Umbilical cord (tissue), 2 donors: ENCODE data around the gene MEGF6. TPM values are rescaled to one million over a fixed set of nuclear protein-coding genes. Genes with fewer than 3 reads are reported as not detected.

Source experiments
- DNase-seq: peaks from one replicate; pipeline ENCODE4 v3.0.0-alpha.2; 2015; ENCODE audit warnings: low spot score
- total RNA-seq: library from RNA; depleted of rRNA; stranded (reverse); fragments of >200 nt; gene quantifications from one replicate; pipeline ENCODE4 v1.2.3, GENCODE V29; 2014; ENCODE audit warnings: low replicate concordance; ENCODE audit not compliant: insufficient read depth

Gene MEGF6
- total RNA-seq, 1 donor from 2014 or later: 45.3 TPM

GRCh38 chr1:3459051-3459908, 152.0 kb downstream of the MEGF6 start:
- no peak for DNase-seq

DNA sequence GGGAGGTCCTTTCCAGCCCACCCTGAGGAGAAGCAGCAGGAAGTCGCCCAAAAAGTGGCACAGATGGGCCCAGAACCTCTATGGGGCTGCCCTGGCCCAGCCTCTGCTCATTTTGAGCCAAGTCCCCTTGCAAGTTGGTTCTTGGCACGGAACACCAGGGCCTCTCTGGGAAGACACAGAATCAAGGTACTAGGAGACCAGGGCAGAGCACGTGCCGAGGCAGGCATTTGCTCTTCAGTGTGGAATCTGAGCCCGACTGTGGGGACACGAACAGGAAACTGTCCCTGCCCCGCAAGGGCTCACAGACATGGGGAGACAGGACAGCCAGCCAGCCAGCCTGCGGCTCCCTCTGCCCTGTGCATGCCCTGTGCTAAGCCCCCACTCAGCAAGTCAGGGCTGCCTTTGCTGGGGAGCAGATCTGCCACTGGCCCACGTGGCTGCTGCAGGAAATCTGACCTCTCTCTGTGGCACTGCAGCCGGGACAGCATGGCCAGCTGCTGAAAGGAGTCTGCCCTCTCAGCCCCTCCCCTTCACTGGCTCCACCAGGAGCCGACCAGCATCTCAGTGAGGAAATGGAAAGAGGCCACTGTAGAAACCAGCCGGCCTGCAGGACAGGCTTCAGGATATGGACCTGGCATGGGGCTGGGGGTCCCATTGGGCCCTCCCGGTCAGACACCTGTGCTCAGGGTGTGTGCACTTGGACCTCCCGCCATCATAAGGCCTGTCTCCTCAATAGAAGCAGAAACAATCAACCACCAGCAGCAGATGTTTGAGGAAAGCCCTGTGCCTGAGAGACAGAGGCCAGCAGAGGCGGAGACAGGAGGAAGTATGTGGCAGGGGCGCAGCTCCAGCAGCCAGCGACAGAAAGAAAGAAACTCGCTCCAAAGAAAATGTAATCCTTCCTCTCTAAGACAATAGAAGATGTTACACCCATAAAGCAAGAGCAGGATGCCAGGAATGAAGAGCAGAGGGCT, 153.1 kb downstream of the MEGF6 start:
- DNase-seq: no peak

DNA sequence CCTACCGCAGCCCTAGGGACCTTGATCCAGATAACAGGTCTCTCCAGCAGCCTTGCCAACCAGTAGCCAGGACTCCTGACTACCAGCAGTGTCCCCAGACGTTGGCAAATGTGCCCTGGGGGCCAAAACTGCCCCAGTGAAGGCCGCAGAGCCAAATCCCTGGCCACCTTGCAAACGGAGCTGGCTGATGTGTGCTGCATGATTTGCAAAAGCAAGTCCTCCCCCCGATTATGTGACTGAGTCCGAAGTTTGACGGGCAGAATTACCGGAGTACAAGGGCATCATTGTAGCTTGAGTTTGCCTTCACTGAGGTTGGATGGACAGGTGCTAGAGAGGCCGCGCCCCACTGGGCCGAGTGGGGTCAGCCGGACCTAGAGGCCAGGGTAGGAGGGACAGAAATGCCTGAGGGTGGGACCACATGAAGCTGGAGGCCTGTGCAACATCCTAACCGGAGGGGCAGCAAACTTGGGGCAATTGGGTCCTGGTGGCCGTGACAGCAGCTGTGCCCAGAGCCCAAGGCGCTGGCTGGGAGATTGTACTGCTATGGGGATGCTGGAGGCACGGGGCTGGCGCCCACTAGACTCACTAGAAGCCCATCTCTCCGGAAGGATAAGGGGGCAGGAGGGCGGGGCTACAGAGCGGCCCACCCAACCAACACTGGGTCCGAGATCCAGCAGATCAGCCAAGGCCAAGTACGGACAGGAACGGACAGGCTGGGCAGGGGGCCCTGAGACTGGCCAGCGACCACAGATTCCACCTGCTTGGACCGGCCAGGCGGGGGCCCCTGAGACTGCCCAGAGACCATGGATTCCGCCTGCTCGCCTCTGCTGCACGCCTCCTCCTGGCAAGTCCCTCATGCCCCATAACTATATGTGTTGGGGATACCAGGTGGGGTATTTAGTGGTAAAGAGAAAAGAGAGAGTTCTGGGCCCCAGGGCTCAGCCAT, 154.1 kb downstream of the MEGF6 start:
- no peak for DNase-seq

- no peak for DNase-seq
These were observed 154.8 kb downstream of the MEGF6 start for GRCh38 chr1:3456449-3456963.

DNA sequence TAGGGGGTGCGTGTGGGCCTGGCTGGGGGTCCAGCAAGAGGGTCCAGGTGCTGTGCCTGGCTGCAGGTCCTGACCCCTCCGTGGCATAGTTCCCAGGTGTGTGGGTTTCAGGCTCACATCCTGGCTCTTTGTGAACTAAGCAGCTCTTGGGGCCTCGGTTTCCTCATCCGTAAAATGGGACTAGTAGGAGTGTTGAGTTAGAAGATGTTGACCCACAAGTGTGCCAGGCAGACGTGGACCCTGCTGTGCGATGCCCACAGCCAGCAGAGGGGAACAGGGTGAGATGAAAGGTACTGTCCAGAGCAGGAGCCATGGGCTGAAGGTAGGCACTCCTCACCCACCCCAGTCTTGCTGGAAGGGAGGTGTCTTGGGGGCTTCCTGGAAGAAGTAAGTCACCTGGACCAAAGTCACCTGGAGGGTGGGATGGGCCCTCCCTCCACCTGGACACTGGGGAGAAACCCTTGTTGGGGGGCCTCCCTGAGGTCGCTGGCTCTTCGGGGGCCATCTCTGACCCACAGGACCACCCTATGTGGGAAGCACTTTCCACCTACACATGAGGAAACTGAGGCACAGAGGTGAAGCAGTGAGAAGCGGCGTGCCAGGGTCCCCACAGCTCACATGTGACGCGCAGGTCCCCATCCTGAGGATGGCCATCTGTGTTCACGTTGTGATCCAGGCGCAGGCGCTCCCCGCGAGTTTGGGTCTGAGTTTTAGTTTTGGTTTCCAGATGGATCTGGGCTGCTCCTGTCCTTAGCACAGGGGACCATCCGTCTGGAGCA, 155.4 kb downstream of the MEGF6 start:
- DNase-seq: no peak

- DNase-seq: no peak
These were observed 156.3 kb downstream of the MEGF6 start for GRCh38 chr1:3454811-3455618.

- peak; percentile 26 for DNase-seq
These were observed 157.2 kb downstream of the MEGF6 start, which contains the start of gene ARHGEF16 for GRCh38 chr1:3453891-3454810. Gene ARHGEF16, plus strand, starts transcription at chr1:3454665. Its CDS starts 8,420 bp downstream, at chr1:3463085.

- DNase-seq: peak; percentile 53
These were observed 158.0 kb downstream of the MEGF6 start for GRCh38 chr1:3453203-3453761.

GRCh38 chr1:3452866-3453175, 158.5 kb downstream of the MEGF6 start:
- DNase-seq: no peak

GRCh38 chr1:3451994-3452865, 159.1 kb downstream of the MEGF6 start:
- DNase-seq: no peak

DNA sequence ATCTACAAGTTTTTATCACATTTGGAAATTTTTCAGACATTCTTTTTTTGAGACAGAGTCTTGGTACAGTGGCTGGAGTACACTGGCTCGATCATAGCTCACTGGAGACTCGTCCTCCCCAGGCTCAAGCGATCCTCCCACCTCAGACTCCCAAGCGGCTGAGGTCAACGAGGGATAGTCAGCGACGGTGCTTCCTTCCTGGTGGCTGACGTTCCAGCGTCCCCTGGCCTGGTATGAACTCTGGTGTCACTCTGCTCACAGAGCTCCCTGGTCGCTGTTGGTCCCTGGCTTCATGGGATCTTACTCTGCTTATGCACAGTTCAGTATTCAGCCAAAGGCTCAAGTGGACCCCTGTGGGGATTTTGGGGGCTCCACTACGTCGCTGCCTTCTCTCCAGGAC, 160.3 kb downstream of the MEGF6 start:
- no peak for DNase-seq

DNA sequence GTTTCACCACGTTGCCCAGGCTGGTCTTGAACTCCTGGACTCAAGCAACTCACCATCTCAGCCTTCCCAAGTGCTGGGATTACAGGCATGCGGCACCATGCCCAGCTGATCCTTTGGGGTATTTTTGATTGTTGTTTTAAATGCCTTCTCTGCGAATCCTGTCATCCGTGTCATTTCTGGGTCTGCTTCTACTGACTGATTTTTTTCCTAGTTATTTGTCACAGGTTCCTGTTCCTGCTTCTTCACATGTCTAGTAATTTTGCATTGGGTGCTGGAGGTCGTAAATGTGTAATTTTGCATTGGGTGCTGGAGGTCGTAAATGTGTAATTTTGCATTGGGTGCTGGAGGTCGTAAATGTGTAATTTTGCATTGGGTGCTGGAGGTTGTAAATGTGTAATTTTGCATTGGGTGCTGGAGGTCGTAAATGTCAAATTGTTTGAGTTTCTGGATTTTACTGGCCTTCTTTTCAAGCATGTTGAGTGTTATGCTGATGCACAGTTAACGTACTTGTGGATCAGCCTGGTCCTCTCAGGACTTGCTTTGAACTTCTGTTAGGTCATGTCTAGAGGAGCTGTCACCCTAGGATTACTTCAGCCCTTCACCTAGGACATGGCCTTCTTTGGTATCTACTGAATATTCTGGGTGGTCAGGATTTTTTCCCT, 161.0 kb downstream of the MEGF6 start:
- DNase-seq: no peak

GRCh38 chr1:3444736-3445135, 166.6 kb downstream of the MEGF6 start:
- DNase-seq: no peak

- DNase-seq: no peak
These were observed 167.0 kb downstream of the MEGF6 start for GRCh38 chr1:3444298-3444697.

- no peak for DNase-seq
These were observed 167.5 kb downstream of the MEGF6 start for GRCh38 chr1:3443807-3444206.

- no peak for DNase-seq
These were observed 168.4 kb downstream of the MEGF6 start for GRCh38 chr1:3442901-3443300.
